Measurements from ENCODE around the gene CIB4. TPM values are rescaled to one million over a fixed set of nuclear protein-coding genes. Genes with fewer than 3 reads are reported as not detected.
"Not testable (repeated sequence)": the region's sequence is repeated elsewhere in the genome, so short reads cannot be mapped to it uniquely, and the experiment has no call there.

CIB4 gene
- total RNA-seq, 1 donor from 2014 or later: not detected

GRCh38 chr2:26674002-26674751 is 33.0 kb upstream of the CIB4 start:
- Mint-ChIP-seq H3K27me3 (ENCODE audit: low read depth) (peaks cover 7% of the 10 kb centered on the region), H3K9me3 (no peaks in the 10 kb centered on the region), H3K36me3 (ENCODE audit: low read depth) (no peaks in the 10 kb centered on the region), H3K4me3 (ENCODE audit: low read depth) (no peak overlapping the region), H3K27ac (no peak overlapping the region), H3K4me1 (ENCODE audit: low read depth) (no peaks in the 10 kb centered on the region)
- no peak for DNase-seq (ENCODE audit: low spot score)
- intact Hi-C loops (cut with micrococcal nuclease): no loop called here

DNA sequence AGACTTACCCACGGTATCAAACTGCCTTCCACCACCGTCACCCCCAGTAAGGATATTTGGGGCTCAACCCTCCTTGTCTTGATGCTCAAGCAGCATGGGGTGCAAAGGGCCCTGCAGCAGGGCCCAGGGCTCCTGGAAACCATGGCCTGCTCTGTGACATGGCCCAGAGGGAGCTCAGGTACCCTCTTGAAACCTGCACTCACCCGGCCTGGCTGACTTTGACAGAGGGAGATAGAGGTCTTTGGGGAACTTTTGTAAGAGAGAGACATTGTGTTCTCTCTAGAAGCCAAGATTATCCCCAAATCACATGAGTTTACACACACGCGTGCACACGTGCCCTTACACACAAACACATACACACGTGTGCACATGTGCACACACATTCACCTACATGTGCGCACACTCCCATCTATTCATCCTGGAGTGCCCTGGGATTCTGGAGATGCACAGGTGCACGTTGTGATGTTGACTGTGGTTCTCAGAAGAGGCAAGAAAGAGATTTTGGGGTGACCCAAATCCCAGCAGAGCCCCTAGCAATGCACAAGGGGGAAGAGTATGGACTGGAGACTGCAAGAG is 31.7 kb upstream of the CIB4 start:
- H3K27me3 Mint-ChIP-seq (ENCODE audit: low read depth): peaks cover 9% of the 10 kb centered on the region
- intact Hi-C loops (cut with micrococcal nuclease): no loop called here

DNA sequence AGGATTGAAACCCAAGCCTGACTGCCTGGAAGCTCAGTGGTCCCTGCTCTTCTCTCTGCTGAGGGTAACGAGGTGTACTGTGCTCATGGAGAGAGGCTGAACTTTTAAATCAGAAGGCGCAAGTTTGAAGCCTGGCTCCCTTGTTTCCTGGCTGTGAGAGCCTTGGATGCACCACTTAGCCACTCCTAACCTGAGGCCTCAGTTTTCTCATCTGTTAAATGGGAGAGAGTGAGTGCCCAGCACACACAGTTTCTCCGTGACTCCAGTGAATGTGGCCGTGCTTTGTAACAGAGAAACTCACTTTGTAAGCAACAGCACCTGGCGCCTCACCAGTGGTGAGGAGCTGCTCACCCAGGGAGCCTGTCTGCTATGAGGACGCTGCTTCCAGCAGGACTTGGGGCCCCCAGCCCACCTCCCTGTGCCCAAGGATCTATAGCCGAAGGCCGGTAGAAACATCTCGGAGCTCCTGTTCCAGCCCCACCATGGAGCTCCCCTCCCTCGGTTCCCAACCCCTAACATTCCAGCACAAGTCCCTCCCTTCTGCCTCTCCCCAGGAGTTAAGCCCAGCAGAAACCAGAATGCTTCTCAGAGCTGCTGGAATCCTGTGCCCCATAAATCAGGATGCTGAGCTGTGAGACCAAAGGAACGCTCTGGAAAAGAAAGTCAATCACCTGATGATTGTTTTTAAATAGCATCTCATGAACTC is 31.1 kb upstream of the CIB4 start:
- Mint-ChIP-seq H3K27ac (no peak overlapping the region), H3K9me3 (no peaks in the 10 kb centered on the region), H3K4me3 (ENCODE audit: low read depth) (no peak overlapping the region), H3K27me3 (ENCODE audit: low read depth) (peaks cover 11% of the 10 kb centered on the region), H3K4me1 (ENCODE audit: low read depth) (no peaks in the 10 kb centered on the region), H3K36me3 (ENCODE audit: low read depth) (no peaks in the 10 kb centered on the region)
- intact Hi-C loops (cut with micrococcal nuclease): no loop called here
- no peak for DNase-seq (ENCODE audit: low spot score)

More for the DNA sequence above, 31.7 kb upstream of the CIB4 start:
- DNase-seq (ENCODE audit: low spot score): no peak
- Mint-ChIP-seq H3K36me3 (ENCODE audit: low read depth) (no peaks in the 10 kb centered on the region), H3K9me3 (no peaks in the 10 kb centered on the region), H3K4me3 (ENCODE audit: low read depth) (no peak overlapping the region), H3K27ac (no peak overlapping the region), H3K4me1 (ENCODE audit: low read depth) (no peaks in the 10 kb centered on the region)

DNA sequence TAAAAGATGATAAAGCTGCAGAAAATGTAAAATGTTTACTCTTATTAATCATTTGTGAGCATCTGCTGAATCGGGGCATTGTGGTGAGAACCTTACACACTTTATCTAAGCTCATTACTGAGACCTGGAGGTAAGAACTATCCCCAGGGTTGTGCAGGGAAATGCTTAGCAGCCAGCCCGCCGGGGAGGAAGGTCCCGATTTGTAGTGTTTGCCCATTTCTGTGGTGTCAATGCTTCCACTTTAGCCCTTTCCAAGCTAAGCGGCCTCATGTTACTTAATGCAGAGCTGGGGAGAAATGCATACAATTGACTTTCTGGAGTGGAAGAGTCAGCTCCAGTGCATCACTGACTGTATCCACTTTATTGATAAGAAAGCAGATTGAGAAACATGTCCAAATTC is 30.5 kb upstream of the CIB4 start:
- Mint-ChIP-seq H3K27ac (no peak overlapping the region), H3K27me3 (ENCODE audit: low read depth) (peaks cover 15% of the 10 kb centered on the region), H3K4me1 (ENCODE audit: low read depth) (no peaks in the 10 kb centered on the region), H3K36me3 (ENCODE audit: low read depth) (no peaks in the 10 kb centered on the region), H3K9me3 (no peaks in the 10 kb centered on the region), H3K4me3 (ENCODE audit: low read depth) (no peak overlapping the region)
- DNase-seq (ENCODE audit: low spot score): no peak
- intact Hi-C loops (cut with micrococcal nuclease): no loop called here

DNA sequence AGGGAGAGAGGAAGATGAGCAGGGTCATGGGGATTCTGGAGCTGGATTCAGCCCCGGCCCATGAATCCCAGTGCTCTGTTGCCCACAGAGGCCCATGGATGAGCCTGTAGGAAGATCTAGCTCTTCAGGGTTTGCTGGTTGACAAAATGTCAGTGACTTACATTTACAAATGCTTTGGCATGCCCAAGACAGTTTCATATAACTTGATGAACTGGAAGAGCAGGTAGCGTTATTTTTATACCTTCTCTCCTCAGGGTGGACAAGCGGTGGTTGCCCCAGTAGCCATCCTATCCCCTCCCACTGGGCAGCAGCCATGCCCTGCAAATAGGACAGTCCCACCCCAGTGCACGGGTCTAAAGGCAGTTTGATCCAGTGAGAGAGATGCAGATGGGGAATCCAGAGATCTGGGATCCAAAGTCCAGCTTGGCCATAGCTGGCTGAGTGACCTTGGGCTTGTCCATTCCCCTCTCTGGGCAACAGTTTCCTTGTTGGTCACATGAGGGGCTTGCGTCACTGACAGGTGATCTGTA is 29.8 kb upstream of the CIB4 start:
- Mint-ChIP-seq H3K36me3 (ENCODE audit: low read depth) (no peaks in the 10 kb centered on the region), H3K27ac (no peak overlapping the region), H3K4me1 (ENCODE audit: low read depth) (no peaks in the 10 kb centered on the region), H3K9me3 (no peaks in the 10 kb centered on the region), H3K27me3 (ENCODE audit: low read depth) (peaks cover 16% of the 10 kb centered on the region), H3K4me3 (ENCODE audit: low read depth) (no peak overlapping the region)
- intact Hi-C loops (cut with micrococcal nuclease): no loop called here
- no peak for DNase-seq (ENCODE audit: low spot score)

DNA sequence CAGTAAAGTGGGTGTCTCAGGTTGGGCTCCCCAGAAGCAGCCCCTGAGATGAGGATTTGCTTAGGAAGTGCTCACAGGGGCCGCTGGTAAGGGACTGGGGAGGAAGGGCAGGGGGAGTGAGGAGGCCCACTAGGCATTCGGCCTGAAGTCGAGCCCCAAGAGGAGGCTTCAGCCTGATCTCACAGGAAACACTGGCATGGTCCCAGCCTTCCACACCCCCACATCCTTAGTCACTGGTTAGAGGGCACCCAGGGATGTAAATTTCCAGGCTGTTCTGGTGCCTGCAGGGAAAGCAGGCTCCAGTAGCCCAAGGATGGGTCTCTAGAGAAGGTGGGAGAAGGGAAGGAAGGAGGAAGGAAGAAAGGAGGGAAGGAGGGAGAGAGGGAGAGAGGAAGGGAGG is 29.0 kb upstream of the CIB4 start:
- Mint-ChIP-seq H3K9me3 (no peaks in the 10 kb centered on the region), H3K27ac (no peak overlapping the region), H3K4me3 (ENCODE audit: low read depth) (no peak overlapping the region), H3K27me3 (ENCODE audit: low read depth) (peaks cover 16% of the 10 kb centered on the region), H3K36me3 (ENCODE audit: low read depth) (no peaks in the 10 kb centered on the region), H3K4me1 (ENCODE audit: low read depth) (no peaks in the 10 kb centered on the region)
- intact Hi-C loops (cut with micrococcal nuclease): no loop called here
- DNase-seq (ENCODE audit: low spot score): no peak

- DNase-seq (ENCODE audit: low spot score): no peak
- Mint-ChIP-seq H3K36me3 (ENCODE audit: low read depth) (no peaks in the 10 kb centered on the region), H3K27me3 (ENCODE audit: low read depth) (peaks cover 17% of the 10 kb centered on the region), H3K4me1 (ENCODE audit: low read depth) (no peaks in the 10 kb centered on the region), H3K27ac (no peak overlapping the region), H3K4me3 (ENCODE audit: low read depth) (no peak overlapping the region), H3K9me3 (no peaks in the 10 kb centered on the region)
- intact Hi-C loops (cut with micrococcal nuclease): no loop called here
Measured at GRCh38 chr2:26668856-26669750, 27.9 kb upstream of the CIB4 start.

- no peak overlapping the region for H3K27ac Mint-ChIP-seq
- no peaks in the 10 kb centered on the region for H3K36me3 Mint-ChIP-seq (ENCODE audit: low read depth)
- H3K4me1 Mint-ChIP-seq (ENCODE audit: low read depth): no peaks in the 10 kb centered on the region
- H3K9me3 Mint-ChIP-seq: no peaks in the 10 kb centered on the region
- peaks cover 19% of the 10 kb centered on the region for H3K27me3 Mint-ChIP-seq (ENCODE audit: low read depth)
- intact Hi-C loops (cut with micrococcal nuclease): no loop called here
- no peak overlapping the region for H3K4me3 Mint-ChIP-seq (ENCODE audit: low read depth)
- DNase-seq (ENCODE audit: low spot score): no peak
Measured at GRCh38 chr2:26668041-26668440, 26.9 kb upstream of the CIB4 start.

DNA sequence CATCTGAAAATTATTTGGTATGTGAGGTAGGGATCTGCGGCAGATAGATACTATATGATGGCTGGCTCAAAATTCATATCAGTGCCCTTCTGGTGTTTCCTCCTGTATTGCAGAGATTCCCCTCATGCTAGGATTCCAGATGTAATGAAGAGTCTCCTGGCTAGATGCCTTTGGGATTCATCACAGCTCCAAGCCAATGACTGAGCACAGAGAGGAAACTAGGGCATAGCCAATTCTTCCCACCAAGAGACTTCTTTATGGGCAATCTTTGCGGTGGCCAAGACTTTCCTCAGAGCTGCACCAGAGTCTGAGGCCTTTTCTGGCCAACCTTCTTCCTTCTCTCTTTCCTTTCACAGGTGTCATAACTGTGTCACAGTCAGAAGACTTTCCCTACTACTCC is 25.5 kb upstream of the CIB4 start:
- intact Hi-C loops (cut with micrococcal nuclease): no loop called here
- no peak for DNase-seq (ENCODE audit: low spot score)
- Mint-ChIP-seq H3K36me3 (ENCODE audit: low read depth) (no peaks in the 10 kb centered on the region), H3K27ac (no peak overlapping the region), H3K4me3 (ENCODE audit: low read depth) (no peak overlapping the region), H3K9me3 (no peaks in the 10 kb centered on the region), H3K27me3 (ENCODE audit: low read depth) (peaks cover 19% of the 10 kb centered on the region), H3K4me1 (ENCODE audit: low read depth) (no peaks in the 10 kb centered on the region)

- intact Hi-C loops (cut with micrococcal nuclease); H3K4me3 Mint-ChIP-seq (ENCODE audit: low read depth); H3K27ac Mint-ChIP-seq; DNase-seq (ENCODE audit: low spot score); H3K36me3 Mint-ChIP-seq (ENCODE audit: low read depth); H3K4me1 Mint-ChIP-seq (ENCODE audit: low read depth): not testable (repeated sequence)
- Mint-ChIP-seq H3K9me3 (peaks cover 11% of the 10 kb centered on the region), H3K27me3 (ENCODE audit: low read depth) (peaks cover 18% of the 10 kb centered on the region)
Measured at GRCh38 chr2:26665296-26665695, 24.1 kb upstream of the CIB4 start.

DNA sequence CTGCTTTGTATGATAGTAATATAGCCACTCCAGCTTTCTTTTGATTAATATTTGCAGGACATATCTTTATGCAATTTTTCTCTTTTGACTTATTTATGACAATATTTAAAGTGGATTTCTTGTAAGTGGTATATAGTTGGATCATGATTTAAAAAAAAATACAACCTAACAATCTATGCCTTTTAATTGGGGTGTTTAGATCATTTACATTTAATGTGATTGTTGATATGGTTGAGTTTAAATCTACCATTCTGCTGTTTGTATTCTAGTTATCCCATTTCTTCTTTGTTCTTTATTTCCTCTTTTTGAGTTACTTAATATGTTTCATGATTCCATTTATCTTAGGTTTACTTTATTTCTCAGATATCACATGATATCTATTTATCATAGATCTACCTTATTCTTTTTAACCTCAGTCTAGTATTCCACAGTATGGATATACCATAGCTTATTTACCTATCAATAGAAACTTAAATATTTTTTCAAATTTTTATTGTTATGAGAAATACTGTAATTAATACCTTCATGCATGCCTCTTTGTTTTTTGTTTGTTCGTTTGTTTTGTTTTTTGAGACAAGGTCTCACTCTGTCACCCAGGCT is 19.3 kb upstream of the CIB4 start:
- Mint-ChIP-seq H3K27ac (no peak overlapping the region), H3K9me3 (peaks cover 24% of the 10 kb centered on the region), H3K36me3 (ENCODE audit: low read depth) (no peaks in the 10 kb centered on the region), H3K27me3 (ENCODE audit: low read depth) (peaks cover 3% of the 10 kb centered on the region), H3K4me3 (ENCODE audit: low read depth) (no peak overlapping the region), H3K4me1 (ENCODE audit: low read depth) (no peaks in the 10 kb centered on the region)
- intact Hi-C loops (cut with micrococcal nuclease): no loop called here
- no peak for DNase-seq (ENCODE audit: low spot score)

GRCh38 chr2:26658691-26659346 is 17.7 kb upstream of the CIB4 start:
- intact Hi-C loops (cut with micrococcal nuclease): no loop called here
- Mint-ChIP-seq H3K27ac (no peak overlapping the region), H3K27me3 (ENCODE audit: low read depth) (peaks cover 2% of the 10 kb centered on the region), H3K9me3 (peaks cover 24% of the 10 kb centered on the region), H3K4me3 (ENCODE audit: low read depth) (no peak overlapping the region), H3K4me1 (ENCODE audit: low read depth) (no peaks in the 10 kb centered on the region), H3K36me3 (ENCODE audit: low read depth) (no peaks in the 10 kb centered on the region)
- DNase-seq (ENCODE audit: low spot score): no peak

Data from activated T-helper 2 cell treated with anti-CD3 and anti-CD28 coated beads, Interferon-gamma antibody, Interleukin-2, Interleukin-4, amounts not matched to agents 10 μg/mL and 5 μg/mL and 100 μg/mL, durations not matched to agents 14 hours and 24 hours and 36 hours (primary cell).